ENCODE measurements around the gene ZNF598. TPM values are rescaled to one million over a fixed set of nuclear protein-coding genes. Genes with fewer than 3 reads are reported as not detected.

ZNF598 gene
- total RNA-seq, 1 experiment from 2014 or later, result 57.4 TPM

GRCh38 chr16:1999866-2000514, 9.6 kb downstream of the ZNF598 start:
- ATAC-seq (no peak), DNase-seq (ENCODE audit: low read depth, low spot score) (no peak)
- Histone ChIP-seq H4K20me1 (ENCODE audit: insufficient read depth) (no peaks in the 10 kb centered on the region; the same call in 1 of the 2 replicates), H2AFZ (ENCODE audit: low read depth, low read length, poor library complexity, severe bottlenecking) (no peak overlapping the region), H3K4me1 (ENCODE audit: control insufficient read depth in 1 of 2, insufficient read depth in 2 of 2, low read length in 2 of 2) (peaks cover 8 to 16% of the 10 kb centered on the region in 2 experiments), H3K4me3 (replicated peaks in 1 of 2; ENCODE audit: low read depth in 1 of 2, low read length in 2 of 2) (no peak overlapping the region), H3K27me3 (ENCODE audit: insufficient read depth, low read length) (no peaks in the 10 kb centered on the region), H3K9me3 (ENCODE audit: control insufficient read depth in 1 of 2, insufficient read depth in 1 of 2, low read depth in 1 of 2, low read length in 2 of 2) (no peaks in the 10 kb centered on the region), H3K27ac (ENCODE audit: low read depth, low read length) (no peak overlapping the region), H3K4me2 (ENCODE audit: low read length) (no peak overlapping the region), H3K9me2 (ENCODE audit: insufficient read depth) (no peaks in the 10 kb centered on the region), H3K36me3 (ENCODE audit: control insufficient read depth in 1 of 2, insufficient read depth in 2 of 2, low read length in 2 of 2) (peaks cover 25 to 51% of the 10 kb centered on the region in 2 experiments; a peak in 3 of 4 replicates), H3K9ac (ENCODE audit: low read length) (no peak overlapping the region), H3K79me2 (ENCODE audit: insufficient read depth, low read length) (peaks cover 37% of the 10 kb centered on the region)
- CTCF ChIA-PET, result no interaction called here
- no peak for TF ChIP-seq ZBTB33 (IDR thresholded peaks at IDR 0.05; ENCODE audit: extremely low read depth, insufficient replicate concordance, low read length)
- TF ChIP-seq ZFX (IDR thresholded peaks at IDR 0.05), result no peak
- no peak for TF ChIP-seq EZH2phosphoT487 (IDR thresholded peaks at IDR 0.05; ENCODE audit: borderline replicate concordance)
- no peak for TF ChIP-seq SIN3A (IDR thresholded peaks at IDR 0.05; ENCODE audit: low read depth)
- TF ChIP-seq POLR2AphosphoS5 (IDR thresholded peaks at IDR 0.05; ENCODE audit: low read depth, low read length), result no peak
- intact Hi-C loops (cut with micrococcal nuclease), result loop anchor here (5.0 kb wide), 1 partner anchor 142 kb away; no protein-coding TSS in a partner anchor
- BruUV-seq (replicated peaks), result no TSS peak
- RAD21 ChIA-PET (ENCODE audit: low non-redundant PET in 1 of 2, low total read pairs in 2 of 2, uncharacterized antibody in 2 of 2, unreplicated experiment in 2 of 2), result interaction anchor here in 1 of 2 experiments (0.6 kb wide), 1 partner anchor 35 kb away, joined by 5 read pairs; the partner anchor contains the start of gene RPS2
- POLR2A ChIA-PET, result no interaction called here
